ENCODE data around the gene PTPRN2.
"Not testable (repeated sequence)": the region's sequence is repeated elsewhere in the genome, so short reads cannot be mapped to it uniquely, and the experiment has no call there.

Gene PTPRN2

DNA sequence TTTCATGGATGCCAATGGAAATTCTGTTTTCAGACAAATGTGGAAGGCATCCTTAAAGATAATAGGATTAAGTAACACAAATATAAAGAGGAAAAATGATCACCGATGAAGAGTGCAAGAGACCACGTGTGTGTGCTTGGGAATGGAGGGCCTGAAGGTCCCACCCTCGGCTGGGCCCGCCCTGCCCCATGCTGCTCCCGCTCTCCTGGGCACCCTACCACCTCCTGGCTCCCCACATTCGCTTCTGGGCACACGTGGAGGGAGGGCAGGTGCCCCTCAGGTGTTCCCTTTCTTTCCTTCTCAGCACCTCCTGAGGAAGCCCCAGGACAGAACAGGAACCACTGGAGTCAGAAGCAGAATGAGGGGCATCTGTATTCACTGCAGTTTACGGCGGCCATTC lies 883.3 kb downstream of the PTPRN2 start:
- DNase-seq = peak; percentile 3

DNA sequence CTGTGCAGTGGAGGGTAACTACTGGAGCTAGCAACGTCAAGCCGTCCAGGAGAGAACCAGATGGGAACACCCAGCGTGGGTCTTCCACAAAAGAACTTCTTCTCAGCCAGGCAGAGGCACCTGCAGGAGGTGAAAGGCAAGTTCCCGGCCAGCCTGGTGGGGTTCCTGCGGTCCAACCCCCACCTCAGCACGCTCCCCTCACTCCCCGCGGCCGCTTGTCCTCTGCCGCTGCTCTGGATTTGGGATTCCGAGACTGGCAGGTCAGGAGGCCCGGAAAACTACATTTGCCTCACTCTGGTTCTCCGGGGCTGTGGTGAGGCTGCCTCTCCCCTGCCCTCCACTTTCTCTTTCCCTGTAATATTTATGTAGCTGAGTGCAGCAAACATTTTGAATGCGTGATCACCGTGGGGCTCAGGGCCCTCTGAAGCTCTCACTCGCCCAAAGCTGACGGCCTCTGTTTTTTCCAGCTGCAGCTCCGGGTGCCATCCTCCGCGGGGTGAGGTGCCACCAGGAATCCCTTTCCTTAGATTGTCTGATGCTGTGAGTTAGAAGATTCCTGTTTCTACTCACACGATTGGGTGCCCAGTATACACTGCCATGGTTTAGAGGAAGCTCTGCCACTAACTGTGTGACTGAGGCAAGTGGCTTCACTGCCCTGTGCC lies 884.0 kb downstream of the PTPRN2 start:
- DNase-seq = peak; percentile 3

- peak; percentile 4 for DNase-seq
Measured at GRCh38 chr7:157703131-157703530, 884.5 kb downstream of the PTPRN2 start.

GRCh38 chr7:157702311-157703023 lies 885.2 kb downstream of the PTPRN2 start:
- DNase-seq = peak; percentile 5

DNA sequence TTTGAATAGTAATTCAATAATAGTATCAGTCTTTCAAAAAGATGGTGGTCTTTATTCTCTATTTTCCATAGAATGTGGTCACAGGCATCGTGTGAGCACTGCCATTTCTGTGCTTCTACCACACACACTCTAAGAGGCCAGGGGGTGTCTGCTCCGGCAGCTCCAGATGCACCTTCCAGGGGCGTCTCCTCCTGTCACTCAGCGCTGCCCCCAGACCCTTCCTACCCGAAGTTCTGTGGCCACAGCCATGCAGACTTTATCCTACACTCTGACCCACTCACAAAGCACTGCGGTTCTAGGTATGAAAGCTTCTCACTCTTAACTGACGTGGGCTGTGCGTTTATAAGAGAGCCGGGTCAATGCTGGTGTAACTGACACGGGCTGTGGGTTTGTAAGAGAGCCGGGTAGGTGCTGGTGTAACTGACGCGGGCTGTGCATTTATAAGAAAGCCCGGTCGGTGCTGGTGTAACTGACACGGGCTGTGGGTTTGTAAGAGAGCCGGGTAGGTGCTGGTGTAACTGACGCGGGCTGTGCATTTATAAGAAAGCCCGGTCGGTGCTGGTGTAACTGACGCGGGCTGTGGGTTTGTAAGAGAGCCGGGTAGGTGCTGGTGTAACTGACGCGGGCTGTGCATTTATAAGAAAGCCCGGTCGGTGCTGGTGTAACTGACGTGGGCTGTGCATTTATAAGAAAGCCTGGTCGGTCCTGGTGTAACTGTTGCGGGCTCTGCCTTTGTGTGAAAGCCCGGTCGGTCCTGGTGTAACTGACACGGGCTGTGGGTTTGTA lies 886.0 kb downstream of the PTPRN2 start:
- not testable (repeated sequence) for DNase-seq

DNA sequence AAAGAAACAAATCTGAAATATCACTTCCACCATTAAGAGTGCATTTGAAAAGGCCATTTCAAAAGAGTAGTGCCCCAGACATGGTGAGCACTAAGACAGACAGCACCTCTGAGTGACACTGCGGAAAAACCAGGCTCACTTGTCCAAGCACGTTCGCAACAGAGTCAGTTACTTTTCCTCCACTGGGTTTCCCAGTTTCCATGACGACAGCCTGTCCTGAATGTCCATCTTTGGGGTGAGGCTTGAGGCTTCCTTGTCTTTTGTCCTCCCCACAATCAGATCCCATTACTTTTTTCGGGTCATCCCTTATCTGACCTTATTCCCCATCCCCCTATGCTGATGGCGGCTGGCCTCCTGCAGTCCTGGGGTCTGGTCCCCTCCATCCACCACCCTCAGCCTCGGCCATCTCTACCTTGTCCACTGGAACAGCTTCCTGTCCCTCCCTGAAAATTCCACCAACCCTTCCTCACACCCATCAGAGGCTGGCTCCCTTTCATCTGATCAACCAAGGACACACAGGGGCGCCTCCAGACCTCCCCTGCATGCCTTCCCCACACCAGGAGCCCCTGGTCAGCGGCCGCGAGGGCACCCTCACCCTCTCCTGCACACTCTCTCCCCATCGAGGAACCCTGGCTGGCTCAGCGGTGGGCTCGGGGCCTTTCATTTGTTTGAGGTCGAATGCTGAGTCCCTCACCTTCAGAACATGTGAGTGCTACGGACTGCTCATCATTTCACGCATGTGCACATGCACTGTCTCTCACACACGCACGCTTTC lies 887.2 kb downstream of the PTPRN2 start:
- DNase-seq = peak; percentile 5

GRCh38 chr7:157699357-157700013 lies 888.1 kb downstream of the PTPRN2 start:
- DNase-seq = peak; percentile 7

DNA sequence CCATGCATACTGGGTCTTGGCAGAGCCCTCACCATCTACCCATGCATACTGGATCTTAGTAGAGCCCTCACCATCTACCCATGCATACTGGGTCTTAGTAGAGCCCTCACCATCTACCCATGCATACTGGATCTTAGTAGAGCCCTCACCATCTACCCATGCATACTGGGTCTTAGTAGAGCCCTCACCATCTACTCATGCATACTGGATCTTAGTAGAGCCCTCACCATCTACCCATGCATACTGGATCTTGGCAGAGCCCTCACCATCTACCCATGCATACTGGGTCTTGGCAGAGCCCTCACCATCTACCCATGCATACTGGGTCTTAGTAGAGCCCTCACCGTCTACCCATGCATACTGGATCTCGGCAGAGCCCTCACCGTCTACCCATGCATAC lies 890.3 kb downstream of the PTPRN2 start:
- not testable (repeated sequence) for DNase-seq

GRCh38 chr7:157695609-157696008 lies 892.0 kb downstream of the PTPRN2 start:
- not testable (repeated sequence) for DNase-seq

GRCh38 chr7:157694376-157694665 lies 893.3 kb downstream of the PTPRN2 start:
- DNase-seq = peak; percentile 7

DNA sequence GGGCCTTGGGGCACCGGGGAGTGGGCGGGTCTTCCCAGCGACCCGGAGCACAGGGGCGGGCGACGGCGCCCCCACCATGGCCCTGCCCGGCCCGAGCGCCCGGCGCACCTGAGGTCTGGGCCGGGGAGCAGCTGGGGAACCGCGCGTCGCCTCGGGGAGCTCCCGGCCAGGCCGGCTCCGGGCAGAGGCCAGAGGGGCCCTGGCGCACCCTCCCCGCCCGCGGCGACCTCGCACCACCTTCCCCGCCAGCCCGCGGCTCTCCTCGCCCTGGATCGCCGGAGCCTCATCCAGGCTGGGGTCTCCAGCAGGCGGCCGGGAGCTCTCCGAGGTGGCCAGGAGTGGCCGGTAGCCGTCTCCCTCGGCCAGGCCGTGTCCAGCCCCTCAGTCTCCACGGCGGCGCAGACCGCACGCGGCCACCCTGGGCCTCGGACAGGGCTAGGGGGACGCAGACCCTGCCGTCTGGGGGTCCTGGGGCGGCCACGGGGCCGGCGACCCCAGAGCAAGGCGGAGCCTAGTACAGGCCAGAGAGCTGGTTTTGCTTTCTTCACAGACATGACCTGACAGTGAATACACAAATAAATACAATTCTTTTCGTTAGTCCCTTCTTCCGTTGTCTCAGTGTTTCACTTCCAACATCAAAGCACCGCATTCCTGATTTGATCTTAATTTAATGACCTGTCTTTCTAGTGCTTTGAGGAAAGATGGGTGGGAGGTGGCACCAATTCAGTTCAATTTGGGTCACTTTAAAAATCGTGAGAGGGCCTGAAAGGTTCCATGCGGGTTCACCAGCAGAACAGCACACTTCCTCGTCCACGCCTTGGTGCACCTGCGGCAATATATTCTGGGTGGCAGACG lies 893.9 kb downstream of the PTPRN2 start:
- peak; percentile 23 for DNase-seq

DNA sequence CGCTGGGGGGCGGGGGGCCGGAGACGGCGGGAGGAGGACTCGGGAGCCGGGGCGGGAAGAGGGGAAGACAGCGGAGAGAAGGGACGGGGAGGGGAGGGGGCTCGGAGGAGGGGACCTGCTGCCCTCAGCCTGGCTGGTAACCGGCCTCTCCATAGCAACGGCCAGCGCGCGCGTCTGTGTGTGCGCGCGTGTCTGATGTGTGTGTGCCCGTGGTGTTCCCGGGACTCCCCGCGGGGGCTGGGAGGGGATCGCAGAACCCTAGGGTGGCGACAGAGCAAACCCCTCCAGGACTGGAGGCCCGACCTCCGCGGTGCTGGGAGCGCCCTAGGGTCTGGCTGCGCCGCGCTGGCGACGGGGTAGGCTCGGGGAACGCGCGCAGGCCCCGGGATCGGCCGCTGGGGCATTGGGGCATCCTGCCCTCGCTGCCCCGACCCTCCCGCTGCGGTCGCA lies 894.5 kb downstream of the PTPRN2 start:
- DNase-seq = peak; percentile 22

DNA sequence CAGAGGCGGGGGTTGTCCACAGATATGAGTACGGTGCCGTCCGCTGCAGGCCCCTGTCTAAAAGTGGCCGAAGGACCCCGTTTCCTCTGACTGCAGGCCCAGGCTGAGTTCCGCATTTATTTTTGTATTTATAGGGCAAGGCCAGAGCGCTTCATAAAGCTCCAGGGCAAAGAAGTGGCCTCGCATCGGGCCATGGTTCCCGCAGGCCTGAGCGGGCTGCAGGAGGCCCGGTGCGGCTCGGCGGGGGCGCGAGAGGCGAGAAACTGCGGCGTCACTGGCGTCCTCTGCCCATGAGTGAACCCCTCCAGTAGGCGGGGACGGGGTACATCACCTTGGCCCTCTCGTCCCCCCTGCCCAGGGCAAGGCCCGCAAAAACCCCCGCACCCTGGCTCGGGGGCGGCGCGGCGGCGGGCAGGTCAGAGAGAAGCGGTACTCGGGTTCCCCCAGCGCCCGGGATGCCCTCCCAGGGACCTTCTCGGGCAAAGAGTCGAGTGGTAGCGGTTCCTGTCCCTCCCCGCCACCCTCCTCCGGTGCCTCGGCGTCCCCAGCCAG lies 895.1 kb downstream of the PTPRN2 start:
- peak; percentile 14 for DNase-seq

GRCh38 chr7:157691586-157692459 lies 895.8 kb downstream of the PTPRN2 start:
- peak; percentile 27 for DNase-seq

GRCh38 chr7:157690833-157691585 lies 896.6 kb downstream of the PTPRN2 start:
- DNase-seq = peak; percentile 87

GRCh38 chr7:157690058-157690832 lies 897.4 kb downstream of the PTPRN2 start:
- no peak for DNase-seq

DNA sequence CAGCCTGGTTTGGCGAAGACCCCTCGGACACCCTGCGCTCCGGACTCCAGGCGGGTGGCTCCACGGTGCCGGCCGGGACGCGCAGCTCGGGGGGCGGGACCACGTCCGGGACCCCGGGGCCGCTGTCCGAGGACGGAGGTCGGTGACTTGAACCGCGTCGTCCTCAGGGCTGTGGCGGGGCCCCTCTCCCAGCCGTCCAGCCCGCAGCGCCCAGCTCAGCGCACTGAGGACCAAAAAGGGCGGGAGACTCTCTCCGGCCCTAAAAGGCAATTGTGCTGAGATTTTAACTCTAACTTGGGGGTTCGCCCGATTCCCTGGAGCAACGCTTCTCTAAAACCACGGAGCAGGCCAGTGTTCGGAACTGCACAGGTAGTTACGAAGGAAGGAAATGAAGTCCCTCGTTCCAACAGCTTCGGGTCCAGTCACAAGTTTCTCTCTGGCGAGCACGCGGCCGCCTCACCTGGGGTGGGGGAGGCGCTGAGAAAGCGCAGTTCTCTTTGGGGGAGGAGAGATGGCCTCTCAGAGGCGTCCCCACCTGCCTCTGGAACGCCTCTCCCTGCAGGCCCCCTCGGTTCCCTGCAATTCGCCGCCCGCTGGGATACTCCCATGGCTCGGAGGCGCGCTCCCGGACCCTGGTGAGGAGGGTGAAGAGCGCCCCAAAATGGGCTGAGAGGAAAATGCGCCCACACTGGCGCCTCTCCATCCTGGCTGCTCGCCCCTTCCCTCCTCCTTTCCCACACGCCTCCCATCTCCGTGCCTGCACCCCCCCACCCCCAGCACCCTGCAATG lies 898.2 kb downstream of the PTPRN2 start:
- no peak for DNase-seq
